ENCODE results near the gene RGS4.

GRCh38 chr1:163060343-163061007 is 8.7 kb upstream of the RGS4 start:
- TF ChIP-seq CTCF (conservative IDR thresholded peaks at IDR 0.05 in 1 of 2, IDR thresholded peaks at IDR 0.05 in 1 of 2; ENCODE audit: low read depth in 1 of 2, low read length in 2 of 2) (no peak), EZH2 (IDR thresholded peaks at IDR 0.05; ENCODE audit: low read length, missing control alignments) (no peak)
